ENCODE results near the gene BRD9.
"Not testable (repeated sequence)": the region's sequence is repeated elsewhere in the genome, so short reads cannot be mapped to it uniquely, and the experiment has no call there.

The BRD9 gene

GRCh38 chr5:936149-937144, 43.8 kb upstream of the BRD9 start:
- no peak overlapping the region for H3K4me3 ChIP-seq (ENCODE audit: low read length)
- H3K27me3 ChIP-seq (ENCODE audit: low read depth, low read length): no peaks in the 10 kb centered on the region
- no peak overlapping the region for H3K27ac ChIP-seq (ENCODE audit: low read length)
- peaks cover 8% of the 10 kb centered on the region for H3K4me1 ChIP-seq (ENCODE audit: low read length)
- H3K9ac ChIP-seq (ENCODE audit: low read length): no peak overlapping the region
- H3K4me2 ChIP-seq (ENCODE audit: low read length): no peak overlapping the region
- no peaks in the 10 kb centered on the region for H3K9me3 ChIP-seq (ENCODE audit: insufficient read depth, low read length)
- no peaks in the 10 kb centered on the region for H4K20me1 ChIP-seq (ENCODE audit: insufficient read depth, low read length)
- no peaks in the 10 kb centered on the region for H3K36me3 ChIP-seq (replicated peaks; ENCODE audit: low read depth, low read length)
- H2AFZ ChIP-seq (ENCODE audit: low read depth, low read length): no peak overlapping the region
- TF ChIP-seq EZH2phosphoT487 (IDR thresholded peaks at IDR 0.05; ENCODE audit: low read depth) (no peak), CTCF (IDR thresholded peaks at IDR 0.05; ENCODE audit: low read depth, low read length) (no peak)
- no peaks in the 10 kb centered on the region for H3K79me2 ChIP-seq (ENCODE audit: low read length)

GRCh38 chr5:935510-936084, 43.0 kb upstream of the BRD9 start:
- Histone ChIP-seq H3K36me3 (replicated peaks; ENCODE audit: low read depth, low read length) (no peaks in the 10 kb centered on the region), H3K79me2 (ENCODE audit: low read length) (no peaks in the 10 kb centered on the region), H3K4me3 (ENCODE audit: low read length) (no peak overlapping the region), H3K27me3 (ENCODE audit: low read depth, low read length) (no peaks in the 10 kb centered on the region), H3K27ac (ENCODE audit: low read length) (no peak overlapping the region), H3K4me1 (ENCODE audit: low read length) (peaks cover 8% of the 10 kb centered on the region), H3K9ac (ENCODE audit: low read length) (no peak overlapping the region), H4K20me1 (ENCODE audit: insufficient read depth, low read length) (no peaks in the 10 kb centered on the region), H3K4me2 (ENCODE audit: low read length) (no peak overlapping the region), H2AFZ (ENCODE audit: low read depth, low read length) (no peak overlapping the region), H3K9me3 (ENCODE audit: insufficient read depth, low read length) (no peaks in the 10 kb centered on the region)
- no peak for TF ChIP-seq CTCF (IDR thresholded peaks at IDR 0.05; ENCODE audit: low read depth, low read length)
- TF ChIP-seq EZH2phosphoT487 (IDR thresholded peaks at IDR 0.05; ENCODE audit: low read depth): no peak

- not testable (repeated sequence) for H3K79me2 ChIP-seq (ENCODE audit: low read length); H3K27me3 ChIP-seq (ENCODE audit: low read depth, low read length); H3K4me1 ChIP-seq (ENCODE audit: low read length); H3K9ac ChIP-seq (ENCODE audit: low read length); H3K4me2 ChIP-seq (ENCODE audit: low read length); H3K9me3 ChIP-seq (ENCODE audit: insufficient read depth, low read length); H4K20me1 ChIP-seq (ENCODE audit: insufficient read depth, low read length); H2AFZ ChIP-seq (ENCODE audit: low read depth, low read length); H3K36me3 ChIP-seq (replicated peaks; ENCODE audit: low read depth, low read length); H3K4me3 ChIP-seq (ENCODE audit: low read length); H3K27ac ChIP-seq (ENCODE audit: low read length)
These were observed 41.9 kb upstream of the BRD9 start for GRCh38 chr5:934381-934967.

- not testable (repeated sequence) for H3K36me3 ChIP-seq (replicated peaks; ENCODE audit: low read depth, low read length); H3K4me1 ChIP-seq (ENCODE audit: low read length); H3K79me2 ChIP-seq (ENCODE audit: low read length); H3K9ac ChIP-seq (ENCODE audit: low read length); H3K9me3 ChIP-seq (ENCODE audit: insufficient read depth, low read length); H3K4me2 ChIP-seq (ENCODE audit: low read length); H3K4me3 ChIP-seq (ENCODE audit: low read length); H2AFZ ChIP-seq (ENCODE audit: low read depth, low read length); H3K27ac ChIP-seq (ENCODE audit: low read length); H4K20me1 ChIP-seq (ENCODE audit: insufficient read depth, low read length); H3K27me3 ChIP-seq (ENCODE audit: low read depth, low read length)
These were observed 41.4 kb upstream of the BRD9 start for GRCh38 chr5:933951-934350.
